DOHH2 (cell line): ENCODE measurements around the gene FGD4.

Source experiments
- H3F3A ChIP-seq: fragments of 200-600 bp; sonication (generic), shearing (Covaris generic); 2 replicates; pipeline ENCODE4 v1.6.0; 2016; ENCODE audit warnings: antibody characterized with exemption, mild to moderate bottlenecking; ENCODE audit not compliant: control insufficient read depth, insufficient read depth
- H3K27ac ChIP-seq: fragments of 200-600 bp; sonication (generic); 2 replicates; pipeline ENCODE4 v1.5.1; 2014; ENCODE audit warnings: low read depth, mild to moderate bottlenecking, low read length, moderate library complexity
- H3K27me3 ChIP-seq: fragments of 200-600 bp; sonication (generic); 2 replicates; pipeline ENCODE4 v1.6.1; 2014; ENCODE audit warnings: mild to moderate bottlenecking, low read length, mixed read lengths; ENCODE audit not compliant: control insufficient read depth
- H3K36me3 ChIP-seq: fragments of 200-600 bp; sonication (generic); 2 replicates; pipeline ENCODE4 v1.6.1; 2014; ENCODE audit warnings: mild to moderate bottlenecking, low read length, moderate library complexity, mixed read lengths; ENCODE audit not compliant: control insufficient read depth
- H3K4me1 ChIP-seq: fragments of 200-600 bp; sonication (generic); 2 replicates; pipeline ENCODE4 v1.6.1; 2014; ENCODE audit warnings: mild to moderate bottlenecking, low read length, mixed read lengths; ENCODE audit not compliant: control insufficient read depth
- H3K4me2 ChIP-seq: fragments of 200-600 bp; sonication (generic); 2 replicates; pipeline ENCODE4 v1.6.0; 2014; ENCODE audit warnings: mild to moderate bottlenecking, low read length, moderate library complexity
- H3K4me3 ChIP-seq: fragments of 200-600 bp; sonication (generic); 2 replicates; pipeline ENCODE4 v1.5.1; 2014; ENCODE audit warnings: mild to moderate bottlenecking, low read length, mixed read lengths
- H3K79me2 ChIP-seq: fragments of 200-600 bp; sonication (generic); 2 replicates; pipeline ENCODE4 v1.6.1; 2014; ENCODE audit warnings: mild to moderate bottlenecking, low read length, mixed read lengths; ENCODE audit not compliant: control insufficient read depth
- H3K9me2 ChIP-seq: fragments of 200-600 bp; sonication (generic); replicated peaks from 2 replicates; pipeline ENCODE4 v1.6.1; 2014; ENCODE audit warnings: mild to moderate bottlenecking, low read length, mixed read lengths; ENCODE audit not compliant: control insufficient read depth
- H3K9me3 ChIP-seq: fragments of 200-600 bp; sonication (generic); 2 replicates; pipeline ENCODE4 v1.6.1; 2014; ENCODE audit warnings: antibody characterized with exemption, low read length, mixed read lengths; ENCODE audit not compliant: control insufficient read depth, insufficient read depth
- H4K20me1 ChIP-seq: fragments of 200-600 bp; sonication (generic); 2 replicates; pipeline ENCODE4 v1.6.0; 2014; ENCODE audit warnings: low read depth, mild to moderate bottlenecking, antibody characterized with exemption, low read length, moderate library complexity; ENCODE audit not compliant: control insufficient read depth, insufficient read depth
- CTCF ChIP-seq: fragments of 200-600 bp; sonication (generic); IDR thresholded peaks from one replicate; pipeline ENCODE4 v1.5.1; 2014; ENCODE audit warnings: antibody characterized with exemption, mild to moderate bottlenecking, low read depth, low read length; ENCODE audit not compliant: poor library complexity, severe bottlenecking
- EZH2phosphoT487 ChIP-seq: fragments of 200-600 bp; sonication (generic); IDR thresholded peaks from 2 replicates; pipeline ENCODE4 v1.6.1; 2017; ENCODE audit warnings: borderline replicate concordance, mild to moderate bottlenecking, antibody characterized with exemption, low read length, moderate library complexity, mixed read lengths

Gene FGD4

DNA sequence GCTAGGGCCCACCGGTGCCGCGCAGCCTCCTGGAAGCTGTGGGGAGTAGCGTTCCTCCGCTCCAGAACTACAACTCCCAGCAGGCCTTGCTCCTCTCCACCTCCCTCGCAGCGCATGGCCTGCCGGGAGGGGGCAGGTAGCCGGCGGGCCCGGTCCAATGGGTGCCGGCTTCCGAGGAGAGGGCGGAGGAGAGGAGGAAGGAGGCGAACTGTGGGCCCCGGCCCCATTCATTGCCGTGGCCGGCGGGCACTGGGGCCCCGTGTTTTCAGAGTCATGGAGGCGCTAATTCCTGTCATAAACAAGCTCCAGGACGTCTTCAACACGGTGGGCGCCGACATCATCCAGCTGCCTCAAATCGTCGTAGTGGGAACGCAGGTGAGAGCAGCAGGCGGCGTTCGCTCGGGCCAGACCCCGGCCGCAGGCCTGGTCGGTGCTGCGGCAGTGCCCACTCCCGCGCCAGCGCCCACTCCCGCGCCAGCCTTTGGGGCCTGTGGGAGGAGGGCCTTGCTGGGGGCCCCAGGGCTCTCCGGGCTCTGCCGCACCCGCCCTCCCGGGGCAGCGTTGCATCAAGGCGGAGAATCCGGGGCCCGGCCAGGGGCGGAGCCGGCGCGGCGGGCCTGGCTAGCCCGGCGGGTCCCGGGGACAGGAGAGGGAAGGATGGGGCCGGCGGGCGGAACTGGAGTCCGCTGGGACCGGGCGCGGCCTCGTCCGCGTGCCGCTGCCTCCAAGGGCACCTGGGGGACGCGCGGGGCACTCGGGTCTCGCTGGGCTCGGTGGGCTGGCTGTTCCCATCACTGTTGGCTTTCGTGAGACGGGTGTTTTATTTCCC lies 279.9 kb downstream of the FGD4 start, which contains the start of gene DNM1L:
DNM1L (plus strand) TSS at position 211 of the 829 bp plus-strand sequence; CDS start at position 274, 63 bp downstream.
- Histone ChIP-seq H3K4me1 (peaks cover 31% of the 10 kb centered on the region), H4K20me1 (peaks cover 4% of the 10 kb centered on the region; the same call in 1 of the 2 replicates), H3K27me3 (no peaks in the 10 kb centered on the region)

GRCh38 chr12:32679920-32680237 lies 280.5 kb downstream of the FGD4 start:
- Histone ChIP-seq H3K9me3 (no peaks in the 10 kb centered on the region), H3K9me2 (no peaks in the 10 kb centered on the region), H3K27me3 (no peaks in the 10 kb centered on the region), H3K36me3 (peaks cover 27% of the 10 kb centered on the region), H3K4me2 (peak overlapping the region; percentile 78), H4K20me1 (peaks cover 4% of the 10 kb centered on the region; the same call in 1 of the 2 replicates), H3F3A (peaks cover 5% of the 10 kb centered on the region; the same call in 1 of the 2 replicates), H3K79me2 (peaks cover 58% of the 10 kb centered on the region), H3K4me1 (peaks cover 25% of the 10 kb centered on the region), H3K4me3 (peak overlapping the region; percentile 86), H3K27ac (peak overlapping the region; percentile 76)
- TF ChIP-seq EZH2phosphoT487 (no peak), CTCF (no peak)

More for the DNA sequence above, 279.9 kb downstream of the FGD4 start, which contains the start of gene DNM1L:
- no peaks in the 10 kb centered on the region for H3K9me3 ChIP-seq
- peaks cover 6% of the 10 kb centered on the region; the same call in 1 of the 2 replicates for H3F3A ChIP-seq
- peaks cover 52% of the 10 kb centered on the region for H3K79me2 ChIP-seq
- H3K9me2 ChIP-seq = no peaks in the 10 kb centered on the region
- H3K4me2 ChIP-seq = peak within 1 kb of the TSS; percentile 78
- H3K27ac ChIP-seq = peak within 1 kb of the TSS; percentile 76
- peaks cover 23% of the 10 kb centered on the region for H3K36me3 ChIP-seq
- H3K4me3 ChIP-seq = peak within 1 kb of the TSS; percentile 86
- no peak for TF ChIP-seq CTCF
- no peak for TF ChIP-seq EZH2phosphoT487

- H3K4me1 ChIP-seq = peaks cover 19% of the 10 kb centered on the region
- H3K36me3 ChIP-seq = peaks cover 36% of the 10 kb centered on the region
- H3K79me2 ChIP-seq = peaks cover 67% of the 10 kb centered on the region
- no peak for TF ChIP-seq EZH2phosphoT487
- TF ChIP-seq CTCF = no peak
- peaks cover 5% of the 10 kb centered on the region; the same call in 1 of the 2 replicates for H3F3A ChIP-seq
- no peaks in the 10 kb centered on the region for H3K9me2 ChIP-seq
- peaks cover 4% of the 10 kb centered on the region; the same call in 1 of the 2 replicates for H4K20me1 ChIP-seq
- no peaks in the 10 kb centered on the region for H3K9me3 ChIP-seq
- peak overlapping the region; percentile 86 for H3K4me3 ChIP-seq
- no peak overlapping the region for H3K27ac ChIP-seq
- peak overlapping the region; percentile 78 for H3K4me2 ChIP-seq
- H3K27me3 ChIP-seq = no peaks in the 10 kb centered on the region
Observed at GRCh38 chr12:32680787-32681186, 281.4 kb downstream of the FGD4 start.
